H1 (cell line): ENCODE measurements around the gene SPTLC3. TPM values are rescaled to one million over a fixed set of nuclear protein-coding genes. Genes with fewer than 3 reads are reported as not detected.

Experiments
- CTCF ChIA-PET: fragments of 300-600 bp; sonication (Branson Sonifier 250); formaldehyde crosslinking; loops from one replicate; lab custom pipeline; 2021; ENCODE audit not compliant: partially characterized antibody; lab: Charles Lee
- POLR2A ChIA-PET: fragments of 300-600 bp; sonication (Branson Sonifier 250); formaldehyde crosslinking; loops from one replicate; lab custom pipeline; 2021; ENCODE audit warnings: inconsistent platforms; ENCODE audit not compliant: partially characterized antibody; lab: Charles Lee
- DNase-seq, 2 experiments: peaks; one replicate each; pipeline versions ENCODE4 v3.0.0 to v3.0.0-alpha.2; 2010 to 2022; ENCODE audit warnings: low spot score in 2 of 2, low read depth in 1 of 2, mixed read lengths in 1 of 2
- FAIRE-seq: peaks from 2 replicates; lab custom pipeline; 2011; peaks lifted over from hg19 to GRCh38; lab: Jason Lieb, UNC
- H2AFZ ChIP-seq: 2 replicates; pipeline ENCODE4 v1.8.1; 2012; ENCODE audit warnings: low read length, inconsistent platforms
- H2AK5ac ChIP-seq: 2 replicates; pipeline ENCODE4 v1.6.1; 2013; ENCODE audit warnings: low read depth, low read length
- H2BK120ac ChIP-seq: replicated peaks from 2 replicates; pipeline ENCODE3; 2013; ENCODE audit warnings: low read depth, low read length, inconsistent platforms
- H2BK12ac ChIP-seq: 2 replicates; pipeline ENCODE4 v1.6.1; 2013; ENCODE audit warnings: low read depth, low read length
- H2BK15ac ChIP-seq: 2 replicates; pipeline ENCODE4 v1.6.1; 2013; ENCODE audit warnings: low read length
- H2BK20ac ChIP-seq: 2 replicates; pipeline ENCODE4 v1.6.1; 2013; ENCODE audit warnings: low read length
- H2BK5ac ChIP-seq: 2 replicates; pipeline ENCODE4 v1.6.1; 2013; ENCODE audit warnings: low read depth, low read length
- H3K14ac ChIP-seq: 2 replicates; pipeline ENCODE4 v1.6.1; 2013; ENCODE audit warnings: inconsistent platforms; ENCODE audit not compliant: insufficient read length
- H3K18ac ChIP-seq: 2 replicates; pipeline ENCODE4 v1.6.1; 2013; ENCODE audit warnings: low read length; ENCODE audit errors: extremely low read depth
- H3K23ac ChIP-seq: 2 replicates; pipeline ENCODE4 v1.6.1; 2013; ENCODE audit warnings: inconsistent platforms; ENCODE audit not compliant: insufficient read length
- H3K23me2 ChIP-seq: 2 replicates; pipeline ENCODE4 v1.6.1; 2013; ENCODE audit warnings: low read depth, low read length
- H3K27ac ChIP-seq: 2 replicates; pipeline ENCODE4 v1.6.1; 2011; ENCODE audit warnings: low read depth, low read length, inconsistent platforms
- H3K27me3 ChIP-seq, 4 experiments: replicated peaks in 1 of 4; 1 replicate in 1 of 4; 2 replicates in 3 of 4; pipeline versions ENCODE4 v1.6.1 to v1.8.1; 2011 to 2013; ENCODE audit warnings: low read length in 3 of 4, mild to moderate bottlenecking in 3 of 4, inconsistent platforms in 2 of 4, mixed read lengths in 2 of 4, moderate library complexity in 1 of 4; ENCODE audit not compliant: control insufficient read depth in 3 of 4, insufficient read depth in 3 of 4; ENCODE audit errors: extremely low read depth in 1 of 4
- H3K36me3 ChIP-seq, 4 experiments: 2 replicates each; pipeline versions ENCODE4 v1.6.1 to v1.8.1; 2011 to 2013; ENCODE audit warnings: mild to moderate bottlenecking in 4 of 4, low read length in 3 of 4, moderate library complexity in 2 of 4, control low read depth in 1 of 4, inconsistent platforms in 1 of 4; ENCODE audit not compliant: insufficient read depth in 4 of 4, control insufficient read depth in 2 of 4
- H3K4ac ChIP-seq: replicated peaks from 2 replicates; pipeline ENCODE3; 2013; ENCODE audit warnings: low read length, low read depth, mixed read lengths, inconsistent platforms; ENCODE audit not compliant: insufficient read length
- H3K4me1 ChIP-seq, 4 experiments: replicated peaks in 1 of 4; 1 replicate in 1 of 4; 2 replicates in 3 of 4; pipeline versions ENCODE4 v1.6.1 to v1.8.1; 2011 to 2013; ENCODE audit warnings: low read length in 3 of 4, inconsistent platforms in 2 of 4, mixed read lengths in 1 of 4; ENCODE audit not compliant: insufficient read depth in 4 of 4, control insufficient read depth in 3 of 4
- H3K4me2 ChIP-seq, 2 experiments: 2 replicates each; pipeline versions ENCODE4 v1.6.1 to v1.8.1; 2011 to 2013; ENCODE audit warnings: low read depth in 2 of 2, low read length in 2 of 2, control low read depth in 1 of 2, inconsistent platforms in 1 of 2, mild to moderate bottlenecking in 1 of 2; ENCODE audit not compliant: insufficient read depth in 1 of 2
- H3K4me3 ChIP-seq, 4 experiments: fragments of 200-600, 300-600 bp in 1 of 4; sonication (generic), shearing (Covaris generic), sonication (Bioruptor Twin) in 1 of 4; 2 replicates each; pipeline versions ENCODE4 v1.5.1 to v1.8.1; 2011 to 2016; ENCODE audit warnings: low read length in 4 of 4, low read depth in 3 of 4, control low read depth in 2 of 4, inconsistent platforms in 2 of 4, mild to moderate bottlenecking in 2 of 4, mixed read lengths in 1 of 4, moderate library complexity in 1 of 4; ENCODE audit not compliant: insufficient read depth in 2 of 4; ENCODE audit errors: extremely low read depth in 1 of 4
- H3K56ac ChIP-seq: replicated peaks from 2 replicates; pipeline ENCODE3; 2013; ENCODE audit warnings: low read depth, mild to moderate bottlenecking, mixed read lengths, low read length, inconsistent platforms; ENCODE audit not compliant: insufficient read length
- H3K79me1 ChIP-seq: 2 replicates; pipeline ENCODE4 v1.6.1; 2013; ENCODE audit warnings: low read depth, low read length, control low read depth
- H3K79me2 ChIP-seq, 2 experiments: 2 replicates each; pipeline versions ENCODE4 v1.6.1 to v1.8.1; 2012 to 2013; ENCODE audit warnings: low read length in 2 of 2, mild to moderate bottlenecking in 2 of 2, inconsistent platforms in 1 of 2; ENCODE audit not compliant: insufficient read depth in 2 of 2, control insufficient read depth in 1 of 2
- H3K9ac ChIP-seq, 4 experiments: replicated peaks in 1 of 4; 1 replicate in 1 of 4; 2 replicates in 3 of 4; pipeline versions ENCODE4 v1.6.1 to v1.8.1; 2011 to 2013; ENCODE audit warnings: low read depth in 3 of 4, low read length in 3 of 4, control low read depth in 2 of 4, mild to moderate bottlenecking in 2 of 4, moderate library complexity in 2 of 4, inconsistent platforms in 1 of 4; ENCODE audit errors: extremely low read depth in 1 of 4
- H3K9me3 ChIP-seq, 2 experiments: 2 replicates each; pipeline versions ENCODE4 v1.6.1 to v1.8.1; 2012 to 2013; ENCODE audit warnings: mild to moderate bottlenecking in 2 of 2, moderate library complexity in 2 of 2, control low read depth in 1 of 2, inconsistent platforms in 1 of 2, low read depth in 1 of 2, low read length in 1 of 2, mixed read lengths in 1 of 2; ENCODE audit not compliant: insufficient read depth in 2 of 2
- H4K20me1 ChIP-seq, 2 experiments: replicated peaks in 1 of 2; 2 replicates each; pipeline versions ENCODE3 to v1.8.1; 2011 to 2013; ENCODE audit warnings: inconsistent platforms in 2 of 2, low read length in 2 of 2, mild to moderate bottlenecking in 1 of 2; ENCODE audit not compliant: insufficient read depth in 2 of 2, control insufficient read depth in 1 of 2
- H4K5ac ChIP-seq: 2 replicates; pipeline ENCODE4 v1.6.1; 2013; ENCODE audit warnings: low read length, low read depth, mixed read lengths, inconsistent platforms; ENCODE audit not compliant: insufficient read length
- H4K8ac ChIP-seq: 2 replicates; pipeline ENCODE4 v1.8.0; 2013; ENCODE audit warnings: mild to moderate bottlenecking, moderate library complexity, low read length, inconsistent platforms; ENCODE audit not compliant: insufficient read depth; ENCODE audit errors: extremely low read depth
- H4K91ac ChIP-seq: replicated peaks from 2 replicates; pipeline ENCODE3; 2013; ENCODE audit warnings: low read length, mixed read lengths, inconsistent platforms; ENCODE audit not compliant: insufficient read length
- CREB1 ChIP-seq: IDR thresholded peaks from 2 replicates; pipeline ENCODE4 v1.6.1; 2012; ENCODE audit warnings: inconsistent platforms
- CTCF ChIP-seq, 3 experiments: IDR thresholded peaks; 1 replicate in 2 of 3; 2 replicates in 1 of 3; pipeline versions ENCODE4 v1.5.1 to v1.6.1; 2011; ENCODE audit warnings: low read length in 3 of 3, mild to moderate bottlenecking in 3 of 3, inconsistent platforms in 2 of 3, low read depth in 1 of 3, moderate library complexity in 1 of 3; ENCODE audit not compliant: insufficient read depth in 1 of 3; ENCODE audit errors: control extremely low read depth in 1 of 3
- EP300 ChIP-seq, 2 experiments: IDR thresholded peaks; 1 replicate in 1 of 2; 2 replicates in 1 of 2; pipeline ENCODE4 v1.6.1; 2011 to 2012; ENCODE audit warnings: low read depth in 2 of 2, low read length in 2 of 2, mild to moderate bottlenecking in 2 of 2, borderline replicate concordance in 1 of 2, inconsistent platforms in 1 of 2, moderate library complexity in 1 of 2
- EZH2 ChIP-seq: fragments of 200-600 bp; sonication (generic); IDR thresholded peaks from 2 replicates; pipeline ENCODE4 v1.7.1; 2012; ENCODE audit warnings: low read depth, mild to moderate bottlenecking, moderate library complexity, low read length, inconsistent platforms; ENCODE audit not compliant: severe bottlenecking
- FOSL1 ChIP-seq: IDR thresholded peaks from 2 replicates; pipeline ENCODE4 v1.6.1; 2011; ENCODE audit warnings: mild to moderate bottlenecking, low read depth, low read length, moderate library complexity; ENCODE audit not compliant: insufficient read depth
- GABPA ChIP-seq: IDR thresholded peaks from 2 replicates; pipeline ENCODE4 v1.6.1; 2011; ENCODE audit warnings: mild to moderate bottlenecking, low read length, moderate library complexity, borderline replicate concordance; ENCODE audit not compliant: insufficient read depth
- HDAC6 ChIP-seq: IDR thresholded peaks from one replicate; pipeline ENCODE4 v1.7.1; 2012; ENCODE audit warnings: low read depth, mild to moderate bottlenecking, inconsistent platforms, low read length, moderate library complexity
- JUN ChIP-seq: IDR thresholded peaks from 2 replicates; pipeline ENCODE4 v1.6.1; 2011; ENCODE audit warnings: low read depth, mild to moderate bottlenecking, improper control_type of control experiment, low read length
- NRF1 ChIP-seq: IDR thresholded peaks from 2 replicates; pipeline ENCODE4 v1.6.1; 2011; ENCODE audit warnings: mild to moderate bottlenecking, low read depth, low read length, improper control_type of control experiment
- PHF8 ChIP-seq: fragments of 200-600 bp; sonication (generic); conservative IDR thresholded peaks from 2 replicates; pipeline ENCODE4 v1.7.1; 2012; ENCODE audit warnings: low read depth, mild to moderate bottlenecking, inconsistent platforms, low read length, moderate library complexity
- RFX5 ChIP-seq: IDR thresholded peaks from 2 replicates; pipeline ENCODE4 v1.6.1; 2011; ENCODE audit warnings: low read depth, low read length, improper control_type of control experiment, borderline replicate concordance
- WGBS, 2 experiments: shearing (Covaris generic) in 1 of 2; methylation state at CpG; one replicate each; pipeline versions ENCODE4 v1.1.6 to v1.1.7; 2013 to 2015; ENCODE audit warnings: low lambda C conversion rate in 2 of 2, mixed read lengths in 2 of 2, inconsistent platforms in 1 of 2, low coverage in 1 of 2, missing lambda C conversion rate in 1 of 2; ENCODE audit not compliant: insufficient replicate concordance in 2 of 2, insufficient coverage in 1 of 2, insufficient read length in 1 of 2; ENCODE audit errors: extremely low coverage in 1 of 2, missing lambda C conversion rate in 1 of 2; 5-methylcytosine and 5-hydroxymethylcytosine counted together
- polyA plus RNA-seq, 7 experiments: library from polyadenylated mRNA; depleted of rRNA in 3 of 7; stranded (reverse) in 5 of 7; unstranded in 2 of 7; fragments of >200 nt in 5 of 7; fragments of 200-250 nt in 2 of 7; gene quantifications; 1 replicate in 5 of 7; 2 replicates in 1 of 7; 4 replicates in 1 of 7; pipeline versions ENCODE4 v1.2.1 to v1.2.3, GENCODE V29; 2011 to 2013; ENCODE audit warnings: missing spikeins in 2 of 7, mixed read lengths in 2 of 7
- total RNA-seq: library from RNA; stranded (reverse); fragmentation: NEBNext Ultra II Directional; extraction: Animal tissue kit (Norgen Biotek cat#: 25700); gene quantifications from 2 replicates; pipeline ENCODE4 v1.2.1, GENCODE V29; 2021

SPTLC3 gene
- total and polyA plus RNA-seq, 2 of the 8 experiments (the other 6 are each of a cell fraction or from before 2014, with no cell fraction given): 0.23 to 0.82 TPM

- H2AK5ac ChIP-seq: no peak overlapping the region
- no peaks in the 10 kb centered on the region for H3K79me2 ChIP-seq
- no peak overlapping the region for H2BK5ac ChIP-seq
- no peak overlapping the region for H3K14ac ChIP-seq
- no peaks in the 10 kb centered on the region for H3K79me1 ChIP-seq
- no peak overlapping the region for H4K8ac ChIP-seq
- DNase-seq (no peak), FAIRE-seq (no peak)
- no peaks in the 10 kb centered on the region for H3K23me2 ChIP-seq
- no peak overlapping the region for H4K5ac ChIP-seq
- 93% methylated on average over 2 of the region's 2 CpGs; no CpG with 5 or more reads in 1 of the 2 experiments for WGBS, 2 experiments
- H3K23ac ChIP-seq: no peak overlapping the region
- CTCF ChIA-PET: interaction anchor here (2.0 kb wide), 1 partner anchor 339 kb away, joined by 6 read pairs; no protein-coding TSS in a partner anchor
- no peaks in the 10 kb centered on the region for H4K20me1 ChIP-seq
- H3K4me2 ChIP-seq: no peak overlapping the region
- H3K4ac ChIP-seq: no peak overlapping the region
- no peak overlapping the region for H2BK20ac ChIP-seq
- no peak overlapping the region for H2BK120ac ChIP-seq
- no peak overlapping the region for H3K27ac ChIP-seq
- no peak overlapping the region for H2BK12ac ChIP-seq
- H3K27me3 ChIP-seq: no peaks in the 10 kb centered on the region
- H4K91ac ChIP-seq: no peak overlapping the region
- POLR2A ChIA-PET: no interaction called here
- peaks cover 0 to 1% of the 10 kb centered on the region in 2 experiments; a peak in 1 of 4 replicates for H3K9me3 ChIP-seq
- no peak overlapping the region for H3K9ac ChIP-seq
- no peaks in the 10 kb centered on the region for H3K36me3 ChIP-seq
- no peak overlapping the region for H2AFZ ChIP-seq
- no peak overlapping the region for H3K18ac ChIP-seq
- H2BK15ac ChIP-seq: no peak overlapping the region
- H3K4me3 ChIP-seq: no peak overlapping the region
- H3K56ac ChIP-seq: no peak overlapping the region
- no peaks in the 10 kb centered on the region for H3K4me1 ChIP-seq
- no peak for TF ChIP-seq JUN
- no peak for TF ChIP-seq GABPA
- TF ChIP-seq PHF8: no peak
- TF ChIP-seq EP300 (IDR thresholded peaks at IDR 0.05; ENCODE audit: borderline replicate concordance in 1 of 2, low read depth in 2 of 2, low read length in 2 of 2): no peak
- TF ChIP-seq HDAC6: no peak
- no peak for TF ChIP-seq NRF1
- TF ChIP-seq CREB1: no peak
- no peak for TF ChIP-seq RFX5
- no peak for TF ChIP-seq FOSL1
- TF ChIP-seq CTCF (IDR thresholded peaks at IDR 0.05; ENCODE audit: control extremely low read depth in 1 of 3, insufficient read depth in 1 of 3, low read depth in 1 of 3, low read length in 3 of 3): no peak
- TF ChIP-seq EZH2: no peak
Measured at GRCh38 chr20:13207016-13207415, 198.2 kb downstream of the SPTLC3 start.
